IPS-11a (cell line): ENCODE data around the gene ECE2.
A peak's percentile ranks its signal among the peaks of the same experiment; 100 is the strongest.

Source experiments
- H3K4me3 ChIP-seq: one replicate; pipeline ENCODE4 v1.5.1; 2013; ENCODE audit warnings: low read depth, low read length, control low read depth

ECE2 gene

GRCh38 chr3:184308744-184309143 is 32.9 kb downstream of the ECE2 start:
- no peak overlapping the region for H3K4me3 ChIP-seq

GRCh38 chr3:184311633-184312032 is 35.8 kb downstream of the ECE2 start:
- no peak overlapping the region for H3K4me3 ChIP-seq

- peak within 1 kb of the TSS; percentile 81 for H3K4me3 ChIP-seq
Observed at GRCh38 chr3:184314363-184314699, 38.5 kb downstream of the ECE2 start, which contains the start of gene EIF4G1. TSS of gene EIF4G1 (plus strand) at chr3:184314606. CDS start at chr3:184315797, 1,191 bp downstream.

GRCh38 chr3:184314700-184315542 is 39.1 kb downstream of the ECE2 start:
- H3K4me3 ChIP-seq, result peak overlapping the region; percentile 81

GRCh38 chr3:184315543-184315867 is 39.7 kb downstream of the ECE2 start:
- H3K4me3 ChIP-seq, result peak overlapping the region; percentile 81

- peak overlapping the region; percentile 81 for H3K4me3 ChIP-seq
Observed at GRCh38 chr3:184315871-184316661, 40.2 kb downstream of the ECE2 start.

GRCh38 chr3:184316792-184317191 is 41.0 kb downstream of the ECE2 start:
- no peak overlapping the region for H3K4me3 ChIP-seq

GRCh38 chr3:184317201-184317600 is 41.4 kb downstream of the ECE2 start:
- no peak overlapping the region for H3K4me3 ChIP-seq

- H3K4me3 ChIP-seq, result no peak overlapping the region
Observed at GRCh38 chr3:184320104-184320445, 44.3 kb downstream of the ECE2 start.

GRCh38 chr3:184321666-184322065 is 45.8 kb downstream of the ECE2 start:
- no peak overlapping the region for H3K4me3 ChIP-seq

GRCh38 chr3:184322731-184323487 is 47.1 kb downstream of the ECE2 start:
- H3K4me3 ChIP-seq, result no peak overlapping the region

- H3K4me3 ChIP-seq, result no peak overlapping the region
Observed at GRCh38 chr3:184323696-184324095, 47.9 kb downstream of the ECE2 start.

GRCh38 chr3:184325269-184325668 is 49.4 kb downstream of the ECE2 start:
- no peak overlapping the region for H3K4me3 ChIP-seq

GRCh38 chr3:184325715-184326369 is 50.0 kb downstream of the ECE2 start:
- H3K4me3 ChIP-seq, result no peak overlapping the region

GRCh38 chr3:184327171-184327570 is 51.3 kb downstream of the ECE2 start:
- no peak overlapping the region for H3K4me3 ChIP-seq

- no peak overlapping the region for H3K4me3 ChIP-seq
Observed at GRCh38 chr3:184328516-184328915, 52.7 kb downstream of the ECE2 start.

- H3K4me3 ChIP-seq, result no peak overlapping the region
Observed at GRCh38 chr3:184332370-184333090, 56.7 kb downstream of the ECE2 start.

GRCh38 chr3:184333190-184333589 is 57.4 kb downstream of the ECE2 start:
- no peak overlapping the region for H3K4me3 ChIP-seq

- no peak overlapping the region for H3K4me3 ChIP-seq
Observed at GRCh38 chr3:184333700-184334099, 57.9 kb downstream of the ECE2 start.

GRCh38 chr3:184334470-184335158 is 58.8 kb downstream of the ECE2 start:
- no peak overlapping the region for H3K4me3 ChIP-seq
